CD4-positive, alpha-beta memory T cell (primary cell): Measurements from ENCODE around the gene TTC33. TPM values are rescaled to one million over a fixed set of nuclear protein-coding genes. Genes with fewer than 3 reads are reported as not detected.
"Not testable (repeated sequence)": the region's sequence is repeated elsewhere in the genome, so short reads cannot be mapped to it uniquely, and the experiment has no call there.

Experiments
- CTCF ChIA-PET: fragments of 350-600 bp; sonication (Branson Sonifier 250); formaldehyde crosslinking; loops from one replicate; lab custom pipeline; 2021; ENCODE audit warnings: inconsistent platforms; ENCODE audit not compliant: partially characterized antibody; lab: Charles Lee
- POLR2A ChIA-PET: fragments of 350-600 bp; sonication (Branson Sonifier 250); formaldehyde crosslinking; loops from one replicate; lab custom pipeline; 2021; ENCODE audit not compliant: partially characterized antibody; lab: Charles Lee
- DNase-seq, 5 donors: peaks; one replicate each; pipeline versions ENCODE4 v3.0.0 to v3.0.0-alpha.2; 2020 to 2022; ENCODE audit warnings: mixed read lengths in 1 of 5
- H3K27ac ChIP-seq: one replicate; pipeline ENCODE4 v1.7.0; 2013; ENCODE audit warnings: low read depth, low read length
- H3K27me3 ChIP-seq: 2 replicates; pipeline ENCODE4 v1.7.0; 2013; ENCODE audit warnings: mild to moderate bottlenecking, low read length, moderate library complexity; ENCODE audit not compliant: insufficient read depth
- H3K36me3 ChIP-seq: 2 replicates; pipeline ENCODE4 v1.7.0; 2013; ENCODE audit warnings: mild to moderate bottlenecking, low read length, moderate library complexity; ENCODE audit not compliant: insufficient read depth
- H3K4me1 ChIP-seq: 2 replicates; pipeline ENCODE4 v1.7.0; 2013; ENCODE audit warnings: mild to moderate bottlenecking, low read length, moderate library complexity; ENCODE audit not compliant: insufficient read depth
- H3K4me3 ChIP-seq, 2 donors: one replicate each; pipeline ENCODE4 v1.7.0; 2013; ENCODE audit warnings: low read length in 2 of 2, mild to moderate bottlenecking in 1 of 2
- H3K9me3 ChIP-seq, 2 donors: one replicate each; pipeline ENCODE4 v1.7.0; 2013; ENCODE audit warnings: low read length in 2 of 2, control low read depth in 1 of 2; ENCODE audit not compliant: control insufficient read depth in 1 of 2
- H3K27ac Mint-ChIP-seq, 7 donors: one replicate each; pipeline ENCODE4 v1.8.0; 2020 to 2021; ENCODE audit warnings: mixed read lengths in 7 of 7, mild to moderate bottlenecking in 6 of 7, inconsistent platforms in 3 of 7, moderate library complexity in 3 of 7
- H3K27me3 Mint-ChIP-seq, 2 donors: one replicate each; pipeline ENCODE4 v1.8.0; 2020 to 2021; ENCODE audit warnings: mixed read lengths in 2 of 2
- H3K36me3 Mint-ChIP-seq, 2 donors: one replicate each; pipeline ENCODE4 v1.8.0; 2020 to 2021; ENCODE audit warnings: mixed read lengths in 2 of 2, inconsistent platforms in 1 of 2, mild to moderate bottlenecking in 1 of 2
- H3K4me1 Mint-ChIP-seq, 4 donors: one replicate each; pipeline ENCODE4 v1.8.0; 2020 to 2021; ENCODE audit warnings: mixed read lengths in 4 of 4, mild to moderate bottlenecking in 1 of 4
- H3K4me3 Mint-ChIP-seq, 8 donors: one replicate each; pipeline ENCODE4 v1.8.0; 2020 to 2021; ENCODE audit warnings: mixed read lengths in 8 of 8, mild to moderate bottlenecking in 7 of 8, moderate library complexity in 6 of 8, inconsistent platforms in 3 of 8
- H3K9me3 Mint-ChIP-seq, 8 donors: one replicate each; pipeline ENCODE4 v1.8.0; 2020 to 2021; ENCODE audit warnings: mixed read lengths in 8 of 8, mild to moderate bottlenecking in 5 of 8, inconsistent platforms in 3 of 8, moderate library complexity in 1 of 8
- intact Hi-C: fragments of 100-400 bp; cut with micrococcal nuclease; formaldehyde crosslinking; loops from one replicate; pipeline ENCODE4 v1.15.1; 2023
- polyA plus RNA-seq, 2 donors: library from polyadenylated mRNA; unstranded; fragments of 300-500 nt; fragmentation: Illumina TruSeq; gene quantifications; one replicate each; pipeline ENCODE4 v1.2.3, GENCODE V29; 2021
- total RNA-seq, 2 experiments: library from RNA; stranded (reverse); gene quantifications; one replicate each; pipeline ENCODE4 v1.2.3, GENCODE V29; 2021

The TTC33 gene
- total and polyA plus RNA-seq, 4 experiments from 2014 or later, result 13.2 to 17.2 (median 15.7) TPM

DNA sequence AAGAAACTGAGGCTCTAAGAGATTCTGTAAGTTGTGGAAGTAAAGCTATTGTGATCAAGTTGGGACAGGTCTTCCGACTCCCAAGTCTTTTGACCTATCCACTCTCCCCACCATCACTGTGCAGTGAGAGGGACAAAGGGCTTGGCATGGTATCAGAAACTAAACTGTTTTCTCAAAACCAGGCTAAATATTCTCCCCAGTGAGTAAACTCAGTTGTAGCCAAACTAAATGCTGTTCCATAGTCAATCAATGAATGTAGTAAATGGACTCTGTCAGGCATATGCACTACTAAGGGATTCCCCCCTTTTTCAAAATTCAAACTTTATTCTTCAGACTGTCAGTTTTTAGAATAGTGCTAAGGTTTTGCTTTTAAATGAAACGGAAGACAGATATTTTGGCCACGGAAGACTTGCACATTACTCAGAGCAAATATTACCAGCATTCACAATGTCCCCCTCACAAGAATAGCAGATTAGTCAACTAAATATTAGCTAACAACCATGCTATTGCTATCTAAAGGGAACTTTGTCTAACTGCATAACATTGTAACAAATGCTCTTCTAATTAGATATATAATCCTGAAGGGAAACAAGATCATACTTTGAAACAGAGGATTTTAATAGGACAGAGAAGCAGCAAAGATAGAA is 35.3 kb upstream of the TTC33 start:
- H3K4me1 Mint-ChIP-seq, result peaks cover 43 to 88% (median 67%) of the 10 kb centered on the region in 4 donors
- peaks cover 28 to 33% of the 10 kb centered on the region in 2 donors for H3K36me3 Mint-ChIP-seq
- Histone ChIP-seq H3K9me3 (no peaks in the 10 kb centered on the region), H3K4me1 (peaks cover 59% of the 10 kb centered on the region), H3K27ac (no peak overlapping the region), H3K27me3 (no peaks in the 10 kb centered on the region), H3K36me3 (no peaks in the 10 kb centered on the region), H3K4me3 (no peak overlapping the region)
- intact Hi-C loops, result no loop called here
- peak overlapping the region in 3 of 8 donors; percentile 0 to 35 (median 0) for H3K4me3 Mint-ChIP-seq
- ChIA-PET CTCF (no interaction called here), POLR2A (interaction anchor here (0.7 kb wide), 1 partner anchor 21 kb away, joined by 3 read pairs; no protein-coding TSS in a partner anchor)
- peaks cover 0 to 5% (median 0%) of the 10 kb centered on the region in 8 donors for H3K9me3 Mint-ChIP-seq
- H3K27ac Mint-ChIP-seq, result peak overlapping the region in 3 of 7 donors; percentile 7 to 59 (median 8)
- no peaks in the 10 kb centered on the region for H3K27me3 Mint-ChIP-seq
- DNase-seq, result no peak

DNA sequence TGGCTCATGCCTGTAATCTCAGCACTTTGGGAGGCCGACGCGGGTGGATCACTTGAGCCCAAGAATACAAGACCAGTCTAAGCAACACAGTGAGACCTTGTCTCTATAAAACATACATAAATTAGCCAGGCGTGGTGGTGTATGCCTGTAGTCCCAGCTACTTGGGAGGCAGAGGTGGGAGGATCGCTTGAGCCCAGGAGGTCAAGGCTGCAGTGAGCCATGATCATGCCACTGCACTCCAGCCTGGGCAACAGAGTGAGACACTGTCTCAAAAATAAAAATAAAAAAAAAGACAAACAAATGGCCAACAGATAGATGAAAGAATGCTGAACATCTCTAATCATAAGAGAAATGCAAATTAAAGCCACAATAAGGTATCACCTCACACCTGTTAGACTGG is 33.2 kb upstream of the TTC33 start:
- Mint-ChIP-seq H3K27ac (peak overlapping the region in 1 of 7 donors; percentile 15), H3K36me3 (peaks cover 22 to 25% of the 10 kb centered on the region in 2 donors), H3K4me1 (peaks cover 37 to 83% (median 64%) of the 10 kb centered on the region in 4 donors), H3K4me3 (peak overlapping the region in 1 of 8 donors; percentile 3)
- H3K9me3 Mint-ChIP-seq, intact Hi-C loops, H3K27me3 Mint-ChIP-seq, H3K27ac ChIP-seq, H3K27me3 ChIP-seq, POLR2A ChIA-PET, H3K36me3 ChIP-seq, H3K4me3 ChIP-seq, DNase-seq, CTCF ChIA-PET, H3K9me3 ChIP-seq: not testable (repeated sequence)
- peaks cover 70% of the 10 kb centered on the region for H3K4me1 ChIP-seq

- peaks cover 36 to 78% (median 59%) of the 10 kb centered on the region in 4 donors for H3K4me1 Mint-ChIP-seq
These were observed 32.2 kb upstream of the TTC33 start for GRCh38 chr5:40787986-40788385.

DNA sequence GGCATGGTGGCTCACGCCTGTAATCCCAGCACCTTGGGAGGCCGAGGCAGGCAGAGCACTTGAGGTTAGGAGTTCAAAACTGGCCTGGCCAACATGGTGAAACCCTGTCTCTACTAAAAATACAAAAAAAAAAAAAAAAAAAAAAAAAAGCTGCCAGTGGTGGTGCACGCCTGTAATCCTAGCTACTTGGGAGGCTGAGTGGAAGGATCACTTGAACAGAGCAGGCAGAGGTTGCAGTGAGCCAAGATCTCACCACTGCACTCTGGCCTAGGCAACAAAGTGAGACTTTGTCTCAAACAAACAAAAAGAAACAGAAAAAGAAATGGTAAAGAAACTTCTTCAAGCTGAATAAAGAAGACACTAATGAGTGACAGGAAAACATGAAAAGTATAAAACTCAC is 30.9 kb upstream of the TTC33 start:
- H3K36me3 ChIP-seq, intact Hi-C loops, H3K27me3 ChIP-seq, H3K9me3 Mint-ChIP-seq, H3K27me3 Mint-ChIP-seq, DNase-seq, H3K4me3 ChIP-seq, H3K9me3 ChIP-seq, H3K27ac ChIP-seq: not testable (repeated sequence)
- Mint-ChIP-seq H3K4me1 (peaks cover 42 to 83% (median 65%) of the 10 kb centered on the region in 4 donors), H3K4me3 (peak overlapping the region in 1 of 8 donors; percentile 31), H3K36me3 (peaks cover 22 to 25% of the 10 kb centered on the region in 2 donors), H3K27ac (peak overlapping the region in 2 of 7 donors; percentile 25 to 59)
- H3K4me1 ChIP-seq, result peaks cover 59% of the 10 kb centered on the region
- ChIA-PET CTCF (interaction anchor here (1.5 to 2.1 kb wide), 2 partner anchors 10 to 17 kb away, joined by 3 to 6 read pairs; no protein-coding TSS in a partner anchor), POLR2A (interaction anchor here (1.2 to 1.3 kb wide), 2 partner anchors 10 to 46 kb away, joined by 3 to 4 read pairs; no protein-coding TSS in a partner anchor)

More at GRCh38 chr5:40787986-40788385, 32.2 kb upstream of the TTC33 start:
- ChIA-PET CTCF (interaction anchor here (2.1 kb wide), 1 partner anchor 11 kb away, joined by 6 read pairs; no protein-coding TSS in a partner anchor), POLR2A (interaction anchor here (0.6 to 1.3 kb wide), 2 partner anchors 12 to 666 kb away, joined by 3 to 4 read pairs; no protein-coding TSS in a partner anchor)
- Histone ChIP-seq H3K36me3 (no peaks in the 10 kb centered on the region), H3K9me3 (no peaks in the 10 kb centered on the region), H3K27me3 (no peaks in the 10 kb centered on the region), H3K4me1 (peaks cover 67% of the 10 kb centered on the region), H3K4me3 (no peak overlapping the region), H3K27ac (no peak overlapping the region)
- Mint-ChIP-seq H3K4me3 (peak overlapping the region in 1 of 8 donors; percentile 23), H3K36me3 (peaks cover 22 to 25% of the 10 kb centered on the region in 2 donors), H3K27ac (peak overlapping the region in 1 of 7 donors; percentile 24), H3K9me3 (peaks cover 0 to 5% (median 0%) of the 10 kb centered on the region in 8 donors), H3K27me3 (no peaks in the 10 kb centered on the region)
- intact Hi-C loops, result no loop called here
- no peak for DNase-seq

- peaks cover 22 to 25% of the 10 kb centered on the region in 2 donors for H3K36me3 Mint-ChIP-seq
- Histone ChIP-seq H3K4me1 (peaks cover 57% of the 10 kb centered on the region), H3K27me3 (no peaks in the 10 kb centered on the region), H3K36me3 (no peaks in the 10 kb centered on the region), H3K9me3 (no peaks in the 10 kb centered on the region), H3K27ac (no peak overlapping the region), H3K4me3 (no peak overlapping the region)
- DNase-seq, result no peak
- H3K9me3 Mint-ChIP-seq, result peaks cover 0 to 5% (median 0%) of the 10 kb centered on the region in 8 donors
- H3K4me1 Mint-ChIP-seq, result peaks cover 46 to 84% (median 64%) of the 10 kb centered on the region in 4 donors
- H3K27ac Mint-ChIP-seq, result no peak overlapping the region
- H3K27me3 Mint-ChIP-seq, result no peaks in the 10 kb centered on the region
- ChIA-PET CTCF (interaction anchor here (0.9 kb wide), 1 partner anchor 10 kb away, joined by 3 read pairs; no protein-coding TSS in a partner anchor), POLR2A (no interaction called here)
- no peak overlapping the region for H3K4me3 Mint-ChIP-seq
- intact Hi-C loops, result no loop called here
These were observed 29.2 kb upstream of the TTC33 start for GRCh38 chr5:40784916-40785315.

- Histone ChIP-seq H3K4me1 (peaks cover 51% of the 10 kb centered on the region), H3K9me3 (no peaks in the 10 kb centered on the region), H3K36me3 (no peaks in the 10 kb centered on the region), H3K4me3 (no peak overlapping the region), H3K27me3 (no peaks in the 10 kb centered on the region), H3K27ac (no peak overlapping the region)
- peaks cover 46 to 86% (median 64%) of the 10 kb centered on the region in 4 donors for H3K4me1 Mint-ChIP-seq
- POLR2A ChIA-PET, result no interaction called here
- intact Hi-C loops, result no loop called here
- H3K36me3 Mint-ChIP-seq, result peaks cover 22 to 25% of the 10 kb centered on the region in 2 donors
- H3K27me3 Mint-ChIP-seq, result no peaks in the 10 kb centered on the region
- DNase-seq, result no peak
- H3K9me3 Mint-ChIP-seq, result peaks cover 0 to 5% (median 0%) of the 10 kb centered on the region in 8 donors
- H3K27ac Mint-ChIP-seq, result peak overlapping the region in 3 of 7 donors; percentile 6 to 53 (median 15)
- CTCF ChIA-PET, result interaction anchor here (0.8 to 0.9 kb wide), 2 partner anchors 9 to 15 kb away, joined by 3 read pairs; no protein-coding TSS in a partner anchor
- peak overlapping the region in 2 of 8 donors; percentile 11 to 33 for H3K4me3 Mint-ChIP-seq
These were observed 28.4 kb upstream of the TTC33 start for GRCh38 chr5:40784027-40784653.
